Left ventricle myocardium superior (tissue), 1 donor: ENCODE measurements around the gene PRKG2. TPM values are rescaled to one million over a fixed set of nuclear protein-coding genes. Genes with fewer than 3 reads are reported as not detected.
"Not testable (repeated sequence)": the region's sequence is repeated elsewhere in the genome, so short reads cannot be mapped to it uniquely, and the experiment has no call there.

Experiments used
- ATAC-seq: fragments of 200-7000 bp; cut with Tn5 transposase; one replicate; pipeline ENCODE4 v1.9.1; 2020; ENCODE audit warnings: mild to moderate bottlenecking, moderate library complexity
- DNase-seq: peaks from one replicate; pipeline ENCODE4 v3.0.0-alpha.2; 2020
- intact Hi-C: fragments of 100-400 bp; cut with micrococcal nuclease; formaldehyde crosslinking; loops from one replicate; pipeline ENCODE4 v1.11.0; 2022
- total RNA-seq: library from RNA; stranded (reverse); fragmentation: NEBNext Ultra II Directional; extraction: Animal tissue kit (Norgen Biotek cat#: 25700); gene quantifications from one replicate; pipeline ENCODE4 v1.2.1, GENCODE V29; 2021
- donor health status: DM: no; HTN: yes; CAD: no; lungs with severe emphysema.

Gene PRKG2
- total RNA-seq, 1 donor from 2014 or later, result 0.17 TPM

DNA sequence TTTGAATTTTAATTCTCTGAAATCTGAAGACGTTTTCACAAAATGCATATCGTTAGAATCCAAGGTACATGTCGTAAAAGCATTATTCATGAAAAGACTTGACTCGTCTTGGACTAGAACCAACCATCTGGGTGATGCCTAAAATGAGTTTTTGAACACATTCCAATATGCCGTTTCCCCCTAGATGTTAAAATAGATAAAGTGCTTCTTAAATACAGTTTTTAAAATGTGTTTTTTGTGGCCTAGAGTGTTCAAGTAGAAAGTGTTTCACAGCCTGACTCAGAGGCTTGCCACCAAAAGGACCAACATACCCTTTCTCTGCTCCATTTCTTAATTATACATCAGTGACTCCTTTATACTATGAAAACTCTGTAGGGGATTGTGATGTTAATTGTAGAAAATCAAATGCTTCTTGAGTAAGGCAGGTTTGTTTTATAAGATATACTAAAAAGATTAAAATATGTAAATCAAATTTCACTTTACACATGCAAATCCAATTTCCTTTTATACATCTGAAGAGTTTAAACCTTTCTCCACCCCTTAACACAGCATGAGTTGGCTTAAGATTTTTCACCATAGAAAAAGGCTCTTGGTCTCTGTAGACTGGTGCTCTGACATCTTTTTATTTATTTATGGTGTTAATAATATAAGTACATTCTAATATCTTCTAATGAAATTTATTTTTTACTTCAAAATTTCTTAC lies 48.4 kb downstream of the PRKG2 start:
- ATAC-seq, result no peak
- intact Hi-C loops, result no loop called here
- DNase-seq, result no peak

- ATAC-seq, result no peak
- intact Hi-C loops, result no loop called here
- DNase-seq, result no peak
These were observed 49.1 kb downstream of the PRKG2 start for GRCh38 chr4:81165861-81166430.

DNA sequence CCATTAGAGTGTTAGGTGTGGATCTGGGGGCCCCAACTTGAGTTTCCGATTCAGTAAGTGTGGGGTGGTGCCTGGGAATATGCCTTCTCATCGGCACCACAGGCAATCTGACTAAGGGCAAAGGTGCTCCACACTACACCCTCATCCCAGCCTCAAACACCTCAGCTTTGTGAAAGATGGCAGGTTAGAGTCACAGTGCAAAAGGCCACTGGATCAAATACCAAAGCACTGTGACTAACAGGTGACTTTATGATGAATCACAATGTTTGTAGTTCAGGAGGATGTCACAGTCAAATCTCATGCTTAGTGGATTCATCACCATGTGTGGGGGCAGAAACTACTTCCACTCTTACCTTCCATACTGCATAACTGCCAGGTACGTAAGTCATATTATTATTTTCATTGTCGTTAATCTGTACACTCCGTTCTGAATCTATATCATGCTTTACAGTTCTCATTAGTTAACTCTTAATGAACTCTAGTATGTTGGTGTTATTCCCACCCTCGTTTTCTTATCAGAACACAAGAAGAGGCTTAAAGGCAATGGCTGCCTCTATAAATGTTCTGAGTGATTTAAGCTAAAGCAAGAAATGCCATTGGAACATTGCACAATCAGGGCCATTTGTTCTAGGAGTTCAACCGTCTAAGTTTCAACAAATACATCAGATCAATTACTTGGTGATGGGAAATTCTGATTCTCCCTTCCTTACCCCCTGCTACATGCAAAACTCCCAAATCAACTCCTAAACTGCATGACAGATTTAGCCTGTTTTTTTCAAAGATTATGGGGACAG lies 50.2 kb downstream of the PRKG2 start:
- no peak for ATAC-seq
- no peak for DNase-seq
- intact Hi-C loops, result no loop called here

DNA sequence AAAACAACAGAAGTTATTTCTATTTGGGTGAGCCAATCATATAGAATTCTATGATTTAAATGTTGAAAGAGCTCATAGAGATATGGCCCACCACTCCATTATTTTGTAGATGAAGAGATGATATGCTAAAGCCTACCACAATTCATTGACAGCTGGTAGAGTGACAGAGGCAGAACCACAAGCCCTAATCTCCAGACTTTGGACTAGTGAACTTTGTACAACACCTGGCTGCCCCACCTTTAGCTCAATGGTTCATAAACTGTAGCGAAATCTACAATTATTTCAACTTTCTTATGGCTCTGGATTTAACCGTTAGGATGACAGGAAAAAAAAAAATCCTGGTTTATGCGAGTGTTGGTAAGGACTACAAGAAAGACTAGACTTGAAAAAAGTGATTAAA lies 50.9 kb downstream of the PRKG2 start:
- DNase-seq (no peak), ATAC-seq (no peak)
- intact Hi-C loops, result no loop called here

DNA sequence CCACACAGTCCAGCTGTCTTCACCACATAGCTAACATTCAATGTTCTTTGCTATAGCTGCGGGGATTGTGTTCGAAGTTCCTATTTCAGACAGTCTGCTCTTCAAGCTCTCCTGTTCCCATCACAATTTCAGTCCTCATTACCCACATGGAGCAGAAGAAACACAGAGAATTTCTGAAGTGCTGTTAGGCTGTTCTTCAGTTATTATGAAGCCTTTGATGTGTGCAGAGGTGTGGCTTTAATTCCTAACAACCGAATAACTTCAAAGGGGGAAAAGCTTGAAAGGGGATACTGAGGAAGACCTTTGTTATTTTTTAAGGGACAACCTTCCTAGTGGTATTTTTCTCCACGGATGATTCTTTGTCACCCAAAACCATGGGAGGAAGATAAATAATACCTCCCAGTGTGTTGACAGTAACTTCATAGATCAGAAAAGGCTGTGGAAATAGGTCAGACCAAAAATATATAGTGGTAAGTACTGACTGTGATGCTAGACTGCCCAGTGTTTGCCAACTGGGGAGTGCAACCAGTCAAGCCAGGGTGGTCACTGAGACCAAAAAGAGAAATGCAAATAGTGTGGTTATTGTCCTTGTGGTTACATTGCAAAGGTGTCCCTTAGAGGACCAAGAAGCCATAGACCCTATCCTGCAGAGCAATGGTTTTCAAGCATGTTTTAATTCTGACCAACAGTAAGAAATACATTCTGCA lies 52.1 kb downstream of the PRKG2 start:
- no peak for DNase-seq
- ATAC-seq, result no peak
- intact Hi-C loops, result no loop called here

DNA sequence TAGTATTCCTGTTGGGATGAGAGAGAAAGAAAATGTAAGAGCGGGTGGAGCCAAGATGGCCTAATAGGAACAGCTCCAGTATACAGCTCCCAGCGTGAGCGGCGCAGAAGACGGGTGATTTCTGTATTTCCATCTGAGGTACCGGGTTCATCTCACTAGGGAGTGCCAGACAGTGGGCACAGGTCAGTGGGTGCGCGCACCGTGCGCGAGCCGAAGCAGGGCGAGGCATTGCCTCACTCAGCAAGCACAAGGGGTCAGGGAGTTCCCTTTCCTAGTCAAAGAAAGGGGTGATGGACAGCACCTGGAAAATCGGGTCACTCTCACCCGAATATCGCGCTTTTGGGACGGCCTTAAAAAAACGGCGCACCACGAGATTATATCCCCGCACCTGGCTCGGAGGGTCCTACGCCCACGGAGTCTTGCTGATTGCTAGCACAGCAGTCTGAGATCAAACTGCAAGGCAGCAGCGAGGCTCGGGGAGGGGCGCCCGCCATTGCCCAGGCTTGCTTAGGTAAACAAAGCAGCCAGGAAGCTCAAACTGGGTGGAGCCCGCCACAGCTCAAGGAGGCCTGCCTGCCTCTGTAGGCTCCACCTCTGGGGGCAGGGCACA lies 61.2 kb downstream of the PRKG2 start:
- DNase-seq, intact Hi-C loops, ATAC-seq: not testable (repeated sequence)

DNA sequence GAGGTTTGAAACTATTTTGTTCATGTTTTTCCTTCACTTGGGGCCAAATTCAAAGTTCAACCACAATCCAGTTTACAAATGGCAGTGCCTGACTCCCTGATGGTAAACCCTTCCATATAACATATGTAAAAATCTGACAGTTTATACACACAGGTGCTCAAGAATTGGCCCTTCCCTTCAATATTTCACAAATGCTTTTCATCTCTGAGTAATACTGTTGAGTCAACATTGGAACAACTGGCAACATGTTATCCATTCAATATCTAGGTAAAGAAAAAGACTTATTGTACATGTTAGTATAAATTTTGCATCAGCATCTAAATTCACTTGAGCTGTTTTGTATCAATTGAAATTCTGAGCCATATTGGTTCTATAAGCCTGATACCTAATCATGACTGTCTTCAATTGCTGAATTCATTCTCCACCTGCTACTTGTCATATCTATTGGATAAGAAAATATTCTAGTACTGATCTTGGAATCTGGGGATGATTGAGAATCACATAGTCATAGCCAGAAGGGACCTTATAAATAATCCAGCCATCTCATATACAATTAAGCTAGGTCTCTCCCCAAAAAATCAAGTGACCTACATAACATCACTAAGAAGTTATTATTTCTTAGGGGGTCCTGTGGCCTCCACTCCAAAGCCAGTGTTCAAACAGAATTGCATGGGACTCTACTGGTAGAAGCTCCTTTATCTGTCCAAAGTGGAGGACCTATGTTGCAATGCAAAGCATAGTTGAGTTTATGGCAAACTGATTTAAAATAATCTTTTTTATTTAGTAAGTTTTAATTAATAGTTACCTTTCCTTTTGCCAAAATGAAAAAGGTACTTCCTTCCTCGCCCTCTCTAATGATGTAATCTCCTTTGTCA lies 61.9 kb downstream of the PRKG2 start:
- intact Hi-C loops, result no loop called here
- DNase-seq (no peak), ATAC-seq (no peak)

- no peak for ATAC-seq
- intact Hi-C loops, result no loop called here
- no peak for DNase-seq
These were observed 65.0 kb downstream of the PRKG2 start for GRCh38 chr4:81149976-81150375.

DNA sequence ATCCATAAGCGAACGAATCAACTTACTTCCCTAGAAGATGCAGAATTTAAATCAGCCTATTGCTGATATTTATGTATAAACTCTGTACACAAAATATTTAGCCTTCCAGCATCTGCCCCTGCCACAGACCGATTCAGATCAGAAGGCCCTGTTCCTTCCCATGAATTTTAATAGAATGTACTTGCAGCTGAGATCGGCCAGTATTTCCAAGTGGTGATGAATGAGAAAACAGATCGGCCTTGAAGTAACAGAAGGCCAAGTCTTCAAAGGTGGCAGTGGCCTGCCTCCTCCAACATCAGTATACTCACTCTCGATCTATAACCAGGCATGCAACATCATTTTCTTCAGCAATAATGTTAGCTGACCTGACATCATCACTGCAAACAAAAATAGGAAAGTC lies 66.4 kb downstream of the PRKG2 start:
- no peak for DNase-seq
- no peak for ATAC-seq
- intact Hi-C loops, result no loop called here

DNA sequence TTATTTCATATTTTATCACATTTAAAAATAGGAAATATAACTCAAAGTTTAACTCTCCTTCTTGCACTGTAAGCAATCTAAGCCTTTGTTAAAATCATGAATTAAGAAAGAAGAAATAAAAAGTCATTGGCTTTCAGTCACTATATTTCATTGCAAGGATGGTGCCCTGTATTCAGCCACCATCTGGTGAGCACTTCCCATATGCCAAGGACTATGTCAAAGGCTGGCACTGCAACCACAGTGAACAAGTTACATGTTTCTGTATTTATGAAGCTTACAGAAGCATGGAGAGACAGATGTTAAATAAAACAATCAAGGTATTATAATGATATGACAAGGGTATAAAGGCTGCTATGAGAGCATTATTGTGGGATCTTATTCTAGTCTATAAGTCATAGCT lies 68.6 kb downstream of the PRKG2 start:
- ATAC-seq (no peak), DNase-seq (no peak)
- intact Hi-C loops, result no loop called here

GRCh38 chr4:81143183-81143582 lies 71.8 kb downstream of the PRKG2 start:
- no peak for DNase-seq
- no peak for ATAC-seq
- intact Hi-C loops, result no loop called here

DNA sequence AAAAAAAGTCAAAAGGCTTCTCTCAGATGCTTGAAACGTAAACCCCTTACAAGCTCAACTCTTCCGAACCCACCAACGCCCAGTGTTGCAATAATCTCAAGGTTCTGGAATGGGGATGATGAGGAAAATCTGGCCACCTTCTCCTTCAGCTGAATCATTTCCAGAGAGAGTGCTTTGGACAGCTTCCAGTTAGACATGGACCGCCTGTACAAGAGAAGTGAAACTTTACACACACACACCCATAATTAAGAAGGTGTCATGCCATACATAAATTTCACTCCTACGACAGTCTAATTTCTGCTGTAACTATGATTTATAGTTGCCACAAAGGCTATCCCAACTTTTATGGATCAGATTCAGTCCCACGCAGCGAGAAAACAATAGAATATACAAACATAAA lies 72.3 kb downstream of the PRKG2 start:
- intact Hi-C loops, result no loop called here
- no peak for DNase-seq
- ATAC-seq, result no peak

DNA sequence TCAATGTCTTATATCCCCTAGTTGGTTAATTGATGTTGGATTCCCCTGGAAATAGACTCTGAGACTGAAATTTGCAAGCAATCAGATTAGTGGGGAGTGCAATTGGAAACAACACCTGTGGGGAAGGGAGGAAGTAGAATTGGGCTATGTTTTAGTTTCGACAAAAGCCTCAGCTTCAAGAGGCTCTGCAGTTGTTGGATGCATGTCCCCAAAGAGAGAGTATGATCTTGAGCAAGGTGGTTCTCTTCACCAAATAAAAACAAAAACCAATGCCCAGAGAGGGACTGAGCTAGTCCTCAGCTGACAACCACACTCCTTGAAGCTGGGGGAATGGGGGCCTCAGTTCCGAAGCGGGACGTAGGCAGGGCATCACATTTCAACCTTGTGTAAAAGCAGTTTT lies 77.1 kb downstream of the PRKG2 start:
- DNase-seq (no peak), ATAC-seq (no peak)
- intact Hi-C loops, result no loop called here

GRCh38 chr4:81137446-81137845 lies 77.6 kb downstream of the PRKG2 start:
- ATAC-seq (no peak), DNase-seq (no peak)
- intact Hi-C loops, result no loop called here

- intact Hi-C loops, result no loop called here
- no peak for DNase-seq
These were observed 78.7 kb downstream of the PRKG2 start for GRCh38 chr4:81136161-81136905.

GRCh38 chr4:81135501-81135900 lies 79.5 kb downstream of the PRKG2 start:
- DNase-seq, result no peak
- intact Hi-C loops, result no loop called here
- no peak for ATAC-seq

More at GRCh38 chr4:81136161-81136905, 78.7 kb downstream of the PRKG2 start:
- peak; percentile 55 for ATAC-seq

DNA sequence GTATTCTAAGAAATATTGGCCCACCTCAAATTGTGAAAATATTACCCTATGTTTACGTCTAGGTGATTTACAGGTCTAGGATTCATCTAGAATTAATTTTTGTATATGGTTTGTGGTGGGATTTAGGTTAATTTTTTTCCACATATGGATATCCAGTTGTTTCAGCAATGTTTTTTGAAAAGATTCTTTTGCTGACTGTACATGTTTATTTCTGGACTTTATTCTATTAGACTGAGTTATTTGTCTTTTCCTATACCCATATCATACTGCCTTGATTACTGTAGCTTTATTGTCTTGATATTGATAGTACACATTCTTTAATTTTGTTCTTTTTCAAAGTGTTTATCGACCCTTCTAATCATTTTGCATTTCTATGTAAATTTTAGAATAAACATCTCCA lies 83.5 kb downstream of the PRKG2 start:
- DNase-seq, result no peak
- intact Hi-C loops, result no loop called here
- ATAC-seq, result no peak

DNA sequence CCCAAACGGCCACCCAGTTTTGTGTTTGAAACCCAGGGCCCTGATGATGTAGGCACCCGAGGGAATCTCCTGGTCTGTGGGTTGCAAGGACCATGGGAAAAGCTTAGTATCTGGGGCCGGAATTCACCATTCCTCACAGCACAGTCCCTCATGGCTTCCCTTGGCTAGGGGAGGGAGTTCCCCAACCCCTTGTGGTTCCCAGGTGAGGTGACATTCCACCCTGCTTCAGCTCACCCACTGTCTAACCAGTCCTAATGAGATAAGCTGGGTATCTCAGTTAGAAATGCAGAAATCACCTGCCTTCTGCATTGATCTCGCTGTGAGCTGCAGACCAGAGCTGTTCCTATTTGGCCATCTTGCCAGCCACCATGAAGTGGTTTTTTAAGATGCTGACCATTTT lies 84.0 kb downstream of the PRKG2 start:
- no peak for DNase-seq
- intact Hi-C loops, result no loop called here
- no peak for ATAC-seq
